Ascending aorta (tissue), 1 donor: Measurements from ENCODE around the gene C7orf33. TPM values are rescaled to one million over a fixed set of nuclear protein-coding genes. Genes with fewer than 3 reads are reported as not detected.

ENCODE experiments used
- total RNA-seq: library from RNA; depleted of rRNA; stranded (reverse); fragments of >200 nt; gene quantifications from one replicate; pipeline ENCODE4 v1.1.0, GENCODE V29; 2016

The C7orf33 gene
- total RNA-seq, 1 donor from 2014 or later, result not detected

Other genes starting within 250 kb of the C7orf33 start
- 16.3 TPM for gene CUL1, start 108.1 kb downstream of the C7orf33 start, total RNA-seq